HFF-Myc (cell line): Measurements from ENCODE around the gene CDADC1.

Experiments
- DNase-seq: peaks from one replicate; pipeline ENCODE4 v3.0.0-alpha.2; 2011; ENCODE audit warnings: low read depth; ENCODE audit errors: extremely low read depth
- H3K4me3 ChIP-seq: replicated peaks from 2 replicates; pipeline ENCODE4 v1.5.1; 2011; ENCODE audit warnings: low read depth, mild to moderate bottlenecking, control low read depth, low read length
- TF ChIP-seq, protein P1 (sequence below): IDR thresholded peaks from 2 replicates; pipeline ENCODE4 v1.5.1; 2012; ENCODE audit warnings: mild to moderate bottlenecking, low read depth, low read length, control low read depth; ENCODE audit errors: missing control alignments

The CDADC1 gene

DNA sequence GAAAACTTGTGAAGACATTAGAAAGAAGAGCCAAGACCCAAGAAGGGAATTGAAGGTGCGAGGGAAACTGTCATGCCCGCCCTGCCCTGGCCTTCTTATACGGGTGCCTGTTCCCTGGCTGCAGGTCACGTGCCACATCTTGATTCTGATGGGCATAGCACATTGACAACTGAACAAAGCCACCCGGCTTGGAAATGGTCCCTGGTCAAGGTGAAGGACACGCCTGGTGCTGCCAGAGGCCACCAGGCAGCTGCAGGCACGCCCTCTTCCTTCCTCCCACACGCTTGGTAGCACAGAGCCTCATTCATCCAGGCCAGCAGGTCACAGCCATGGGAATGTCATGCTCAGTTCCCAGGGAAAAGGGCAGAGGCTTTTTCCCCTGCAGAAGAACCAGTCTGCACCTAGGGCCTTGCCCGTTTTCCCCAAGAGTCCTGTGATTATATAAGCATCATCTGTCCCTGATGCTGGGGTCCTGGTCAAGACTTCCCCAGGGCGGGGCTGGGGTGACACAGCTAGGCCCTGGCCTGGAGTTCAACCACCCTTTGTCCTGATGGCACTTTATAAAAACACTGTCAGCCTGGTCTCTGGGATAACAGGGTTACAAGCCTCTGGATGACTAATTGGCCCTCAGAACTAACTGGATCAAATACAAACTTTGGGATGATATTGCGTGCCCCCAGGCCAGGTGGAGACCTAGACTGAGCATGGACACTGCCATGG, 56.0 kb downstream of the CDADC1 start:
- TF ChIP-seq, protein P1, sequence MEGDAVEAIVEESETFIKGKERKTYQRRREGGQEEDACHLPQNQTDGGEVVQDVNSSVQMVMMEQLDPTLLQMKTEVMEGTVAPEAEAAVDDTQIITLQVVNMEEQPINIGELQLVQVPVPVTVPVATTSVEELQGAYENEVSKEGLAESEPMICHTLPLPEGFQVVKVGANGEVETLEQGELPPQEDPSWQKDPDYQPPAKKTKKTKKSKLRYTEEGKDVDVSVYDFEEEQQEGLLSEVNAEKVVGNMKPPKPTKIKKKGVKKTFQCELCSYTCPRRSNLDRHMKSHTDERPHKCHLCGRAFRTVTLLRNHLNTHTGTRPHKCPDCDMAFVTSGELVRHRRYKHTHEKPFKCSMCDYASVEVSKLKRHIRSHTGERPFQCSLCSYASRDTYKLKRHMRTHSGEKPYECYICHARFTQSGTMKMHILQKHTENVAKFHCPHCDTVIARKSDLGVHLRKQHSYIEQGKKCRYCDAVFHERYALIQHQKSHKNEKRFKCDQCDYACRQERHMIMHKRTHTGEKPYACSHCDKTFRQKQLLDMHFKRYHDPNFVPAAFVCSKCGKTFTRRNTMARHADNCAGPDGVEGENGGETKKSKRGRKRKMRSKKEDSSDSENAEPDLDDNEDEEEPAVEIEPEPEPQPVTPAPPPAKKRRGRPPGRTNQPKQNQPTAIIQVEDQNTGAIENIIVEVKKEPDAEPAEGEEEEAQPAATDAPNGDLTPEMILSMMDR: no peak
- no peak for DNase-seq
- H3K4me3 ChIP-seq: no peak overlapping the region

DNA sequence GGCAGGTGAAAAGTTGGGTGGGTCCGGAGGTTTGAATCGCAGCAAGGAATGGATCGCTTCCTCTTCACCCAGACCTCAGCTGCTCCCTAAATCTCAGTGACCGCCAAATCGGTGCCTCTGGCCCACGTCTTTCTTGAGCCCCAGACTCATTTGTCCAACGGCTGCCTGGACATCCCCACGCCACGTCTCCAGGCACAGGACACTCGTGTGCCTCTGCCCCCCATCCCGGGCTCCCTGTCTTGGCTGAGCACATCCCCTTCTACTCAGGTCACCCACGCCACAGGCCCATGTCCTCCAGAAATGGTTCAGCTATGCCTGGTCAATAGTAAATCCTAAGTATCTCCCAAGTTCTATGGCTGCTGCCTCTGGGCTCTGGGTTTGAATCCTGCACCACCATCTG, 56.6 kb downstream of the CDADC1 start:
- TF ChIP-seq, protein P1: no peak
- H3K4me3 ChIP-seq: no peak overlapping the region
- no peak for DNase-seq

DNA sequence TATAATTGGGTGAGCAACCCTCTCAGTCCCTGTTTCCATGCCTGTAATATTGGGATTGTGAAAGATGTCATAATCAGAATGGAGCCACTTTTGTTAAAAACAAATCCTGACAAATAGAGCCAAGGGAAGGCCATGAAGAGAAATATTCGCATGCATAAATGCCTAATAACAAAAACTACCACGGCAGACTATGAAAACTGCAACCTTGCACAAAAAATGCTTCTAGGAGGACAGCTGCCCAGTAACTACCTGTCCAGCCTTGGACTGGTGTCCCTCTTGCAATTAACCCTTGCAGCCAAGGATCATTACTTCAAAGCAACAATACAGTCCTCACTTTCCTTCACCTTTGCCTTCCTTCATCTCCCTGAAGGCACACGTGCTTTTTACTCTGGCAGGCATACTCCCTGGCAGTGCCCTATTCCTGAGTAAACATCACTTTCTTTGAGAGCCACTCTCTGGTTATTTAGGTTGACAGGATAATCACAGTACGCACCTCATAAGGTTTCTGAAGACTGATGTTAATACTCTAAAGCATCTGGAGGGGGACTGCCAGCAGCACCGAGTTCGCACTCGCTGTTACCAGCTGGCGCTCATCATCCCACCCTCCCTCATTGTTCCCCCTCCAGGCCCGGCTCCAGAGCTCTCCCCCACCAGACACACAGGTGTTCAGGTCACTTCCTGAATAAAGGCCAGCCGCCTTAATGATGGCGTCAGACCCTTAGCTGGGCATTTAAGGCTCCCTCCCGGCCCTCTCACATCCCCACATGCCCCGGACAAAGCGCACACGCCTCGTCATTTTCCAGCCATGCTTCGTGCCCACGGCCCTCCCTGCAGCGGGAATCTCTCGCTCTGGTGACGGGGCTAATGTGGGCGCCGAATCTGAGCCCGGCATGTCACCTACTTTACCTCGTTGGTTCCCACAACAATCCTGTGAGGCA, 57.3 kb downstream of the CDADC1 start:
- no peak for DNase-seq
- H3K4me3 ChIP-seq: no peak overlapping the region
- TF ChIP-seq, protein P1: no peak

DNA sequence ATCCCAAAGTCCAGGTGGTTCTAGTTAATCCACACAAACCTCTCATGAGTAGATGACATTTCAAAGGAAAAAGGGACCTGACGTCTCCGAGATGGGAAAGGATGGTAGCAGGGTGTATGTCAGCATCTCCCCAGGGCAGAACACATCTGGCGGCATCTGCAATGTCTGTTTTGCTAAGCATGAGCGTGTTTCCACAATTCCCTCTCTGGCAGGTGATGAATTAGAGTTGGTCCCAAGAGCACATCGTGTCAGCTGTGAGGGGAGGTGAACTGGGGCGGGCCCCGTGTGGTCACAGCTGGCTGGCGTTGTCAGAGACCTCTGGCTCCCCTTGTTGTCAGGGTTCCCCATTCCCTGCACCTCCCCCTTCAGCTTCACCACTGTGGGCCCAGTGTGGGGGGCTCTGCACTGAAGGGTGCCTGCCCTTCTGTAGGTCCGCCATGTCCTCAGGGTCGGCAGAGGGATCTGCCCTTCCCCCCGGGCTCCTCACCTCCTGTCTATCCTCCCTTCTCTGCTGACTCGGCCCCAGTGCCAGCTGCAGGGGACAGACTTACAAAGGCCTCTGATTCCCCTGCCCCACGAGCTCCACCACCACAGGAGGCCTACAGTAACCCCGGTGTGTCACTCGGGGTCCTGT, 58.2 kb downstream of the CDADC1 start:
- TF ChIP-seq, protein P1: no peak
- no peak for DNase-seq
- no peak overlapping the region for H3K4me3 ChIP-seq

DNA sequence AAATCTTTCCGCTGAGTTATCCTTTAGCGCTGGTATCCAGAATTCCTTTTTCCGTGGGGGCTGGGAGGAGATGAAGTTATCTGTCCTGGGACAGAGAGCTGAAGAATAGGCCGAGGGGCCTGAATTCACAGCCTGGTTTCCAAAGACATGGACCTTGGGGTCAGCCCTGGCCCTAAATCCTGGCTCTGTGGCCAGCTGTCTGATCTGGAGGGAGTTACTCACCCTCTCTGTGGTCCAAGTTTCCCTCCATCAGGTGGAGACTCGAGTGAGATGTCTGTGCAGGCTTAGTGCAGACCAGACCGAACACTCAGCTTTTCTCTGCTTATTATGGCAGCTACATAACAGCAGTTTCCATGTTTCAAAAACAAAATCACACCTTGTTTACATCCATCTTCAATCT, 59.6 kb downstream of the CDADC1 start:
- DNase-seq: no peak
- TF ChIP-seq, protein P1: no peak
- H3K4me3 ChIP-seq: no peak overlapping the region

DNA sequence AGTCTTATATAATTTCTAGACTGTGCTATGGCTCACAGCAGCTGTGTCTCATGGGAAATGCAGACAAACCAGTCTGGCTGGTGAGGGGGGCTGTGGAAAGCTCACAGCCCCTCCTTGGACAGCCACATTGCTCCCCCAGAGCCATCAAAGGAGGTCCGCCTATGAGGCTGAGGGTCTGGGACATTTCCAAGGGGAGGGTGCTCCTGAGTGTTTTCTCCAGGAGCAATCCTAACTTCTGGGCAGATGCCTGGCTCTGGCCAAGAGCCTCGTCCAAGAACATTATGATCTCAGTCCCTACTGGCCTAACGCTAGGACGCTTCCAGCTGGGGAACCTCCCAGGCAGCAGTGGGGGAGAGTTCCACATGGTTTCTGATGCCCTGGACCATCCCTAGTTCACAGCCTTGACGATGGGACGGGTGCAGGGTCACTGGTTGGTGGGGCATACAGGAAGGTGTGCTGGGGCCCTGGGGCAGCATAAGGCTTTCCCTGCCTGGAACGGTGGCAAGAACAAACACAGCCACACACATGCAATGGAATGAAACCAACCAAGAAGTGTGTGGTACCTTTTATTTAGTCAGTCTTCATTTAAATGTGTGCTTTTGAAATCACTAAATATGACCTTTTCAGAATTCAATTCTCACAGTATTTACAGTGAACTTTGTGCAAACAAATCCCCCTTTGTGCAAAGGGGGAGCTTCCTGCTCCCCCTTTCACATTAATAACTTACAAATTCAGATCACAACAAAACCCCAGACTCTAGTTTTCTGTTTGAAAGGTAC, 60.6 kb downstream of the CDADC1 start:
- TF ChIP-seq, protein P1: no peak
- no peak for DNase-seq
- no peak overlapping the region for H3K4me3 ChIP-seq
